DND-41 (cell line): Measurements from ENCODE around the gene S100A8.

Experiments used
- ATAC-seq: fragments of 200-7000 bp; cut with Tn5 transposase; 3 replicates; pipeline ENCODE4 v1.9.1; 2021; ENCODE audit warnings: low read depth; ENCODE audit not compliant: insufficient read depth
- DNase-seq: peaks from one replicate; pipeline ENCODE4 v3.0.0-alpha.2; 2020
- H2AFZ ChIP-seq: 2 replicates; pipeline ENCODE4 v1.6.0; 2012; ENCODE audit warnings: low read depth, low read length
- H3K27ac ChIP-seq: 2 replicates; pipeline ENCODE4 v1.5.1; 2012; ENCODE audit warnings: low read length, inconsistent platforms
- H3K27me3 ChIP-seq: fragments of 200-600 bp; sonication (generic); 2 replicates; pipeline ENCODE4 v1.6.0; 2012; ENCODE audit warnings: low read length, mild to moderate bottlenecking, inconsistent platforms; ENCODE audit not compliant: insufficient read depth, poor library complexity
- H3K36me3 ChIP-seq: 2 replicates; pipeline ENCODE4 v1.5.1; 2012; ENCODE audit warnings: low read length, inconsistent platforms; ENCODE audit not compliant: insufficient read depth
- H3K4me1 ChIP-seq: 2 replicates; pipeline ENCODE4 v1.5.1; 2012; ENCODE audit warnings: mild to moderate bottlenecking, low read length; ENCODE audit not compliant: insufficient read depth
- H3K4me2 ChIP-seq: 2 replicates; pipeline ENCODE4 v1.6.0; 2012; ENCODE audit warnings: mild to moderate bottlenecking, moderate library complexity, low read length, inconsistent platforms; ENCODE audit not compliant: insufficient read depth
- H3K4me3 ChIP-seq, 2 experiments: fragments of 200-600 bp in 1 of 2; shearing (Covaris generic) in 1 of 2; 2 replicates each; pipeline ENCODE4 v1.5.1; 2012 to 2016; ENCODE audit warnings: inconsistent platforms in 2 of 2, low read length in 2 of 2, mild to moderate bottlenecking in 2 of 2, low read depth in 1 of 2, moderate library complexity in 1 of 2
- H3K79me2 ChIP-seq: 2 replicates; pipeline ENCODE4 v1.6.0; 2012; ENCODE audit warnings: low read length, inconsistent platforms; ENCODE audit not compliant: insufficient read depth
- H3K9ac ChIP-seq: 2 replicates; pipeline ENCODE4 v1.6.0; 2012; ENCODE audit warnings: low read depth, mild to moderate bottlenecking, inconsistent platforms, low read length, moderate library complexity
- H3K9me3 ChIP-seq: 2 replicates; pipeline ENCODE4 v1.5.1; 2012; ENCODE audit warnings: low read length, moderate library complexity, mild to moderate bottlenecking, inconsistent platforms; ENCODE audit not compliant: insufficient read depth, severe bottlenecking
- H4K20me1 ChIP-seq: 2 replicates; pipeline ENCODE4 v1.6.0; 2012; ENCODE audit warnings: low read length; ENCODE audit not compliant: insufficient read depth
- EZH2 ChIP-seq: IDR thresholded peaks from 3 replicates; pipeline ENCODE4 v1.6.1; 2012; ENCODE audit warnings: borderline replicate concordance, low read depth, mild to moderate bottlenecking, moderate library complexity, low read length, inconsistent platforms; ENCODE audit not compliant: severe bottlenecking
- TF ChIP-seq, protein P1 (sequence below): IDR thresholded peaks from 2 replicates; pipeline ENCODE4 v1.5.1; 2012; ENCODE audit warnings: borderline replicate concordance, low read length, moderate library complexity, mild to moderate bottlenecking; ENCODE audit not compliant: poor library complexity, severe bottlenecking; ENCODE audit errors: extremely low read depth

The S100A8 gene

DNA sequence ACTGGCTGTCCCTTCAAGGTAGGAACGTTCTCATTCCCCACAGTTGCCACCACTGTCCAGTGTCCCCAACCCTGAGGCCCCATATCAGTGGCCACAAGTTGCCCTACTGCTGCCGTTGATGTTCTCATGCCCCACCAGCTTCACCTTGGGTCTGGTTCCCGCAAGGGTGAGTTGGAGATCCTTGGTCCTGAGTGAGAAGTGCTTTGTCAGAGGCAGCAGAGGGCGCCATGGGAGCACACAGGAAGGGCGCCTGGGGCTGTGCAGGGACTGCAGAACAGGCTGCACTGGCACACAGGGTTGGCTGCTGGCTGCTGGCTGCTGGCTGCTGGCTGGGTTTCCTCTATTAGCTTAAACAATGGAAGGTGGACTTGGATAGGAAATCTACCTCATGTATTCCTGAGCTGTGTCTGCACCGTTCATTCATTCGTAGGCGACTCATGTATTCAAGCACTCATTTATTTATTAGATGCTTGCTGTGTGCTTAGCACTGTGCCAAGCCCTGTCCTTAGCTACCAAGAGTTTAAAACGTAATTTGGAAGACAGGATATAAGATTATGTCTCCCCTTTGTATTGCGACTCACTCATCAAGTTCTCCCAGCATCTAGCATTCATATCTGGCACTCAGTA lies 35.3 kb downstream of the S100A8 start:
- H3K4me1 ChIP-seq: no peaks in the 10 kb centered on the region
- peaks cover 4% of the 10 kb centered on the region for H3K27me3 ChIP-seq
- no peak overlapping the region for H3K27ac ChIP-seq
- no peak overlapping the region for H3K9ac ChIP-seq
- no peaks in the 10 kb centered on the region for H4K20me1 ChIP-seq
- no peak for TF ChIP-seq EZH2
- TF ChIP-seq, protein P1, sequence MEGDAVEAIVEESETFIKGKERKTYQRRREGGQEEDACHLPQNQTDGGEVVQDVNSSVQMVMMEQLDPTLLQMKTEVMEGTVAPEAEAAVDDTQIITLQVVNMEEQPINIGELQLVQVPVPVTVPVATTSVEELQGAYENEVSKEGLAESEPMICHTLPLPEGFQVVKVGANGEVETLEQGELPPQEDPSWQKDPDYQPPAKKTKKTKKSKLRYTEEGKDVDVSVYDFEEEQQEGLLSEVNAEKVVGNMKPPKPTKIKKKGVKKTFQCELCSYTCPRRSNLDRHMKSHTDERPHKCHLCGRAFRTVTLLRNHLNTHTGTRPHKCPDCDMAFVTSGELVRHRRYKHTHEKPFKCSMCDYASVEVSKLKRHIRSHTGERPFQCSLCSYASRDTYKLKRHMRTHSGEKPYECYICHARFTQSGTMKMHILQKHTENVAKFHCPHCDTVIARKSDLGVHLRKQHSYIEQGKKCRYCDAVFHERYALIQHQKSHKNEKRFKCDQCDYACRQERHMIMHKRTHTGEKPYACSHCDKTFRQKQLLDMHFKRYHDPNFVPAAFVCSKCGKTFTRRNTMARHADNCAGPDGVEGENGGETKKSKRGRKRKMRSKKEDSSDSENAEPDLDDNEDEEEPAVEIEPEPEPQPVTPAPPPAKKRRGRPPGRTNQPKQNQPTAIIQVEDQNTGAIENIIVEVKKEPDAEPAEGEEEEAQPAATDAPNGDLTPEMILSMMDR: peak; percentile 73
- H3K79me2 ChIP-seq: no peaks in the 10 kb centered on the region
- no peak overlapping the region for H2AFZ ChIP-seq
- DNase-seq (peak; percentile 57), ATAC-seq (peak; percentile 88)
- no peaks in the 10 kb centered on the region for H3K36me3 ChIP-seq
- H3K9me3 ChIP-seq: no peaks in the 10 kb centered on the region
- no peak overlapping the region for H3K4me2 ChIP-seq
- H3K4me3 ChIP-seq: no peak overlapping the region

DNA sequence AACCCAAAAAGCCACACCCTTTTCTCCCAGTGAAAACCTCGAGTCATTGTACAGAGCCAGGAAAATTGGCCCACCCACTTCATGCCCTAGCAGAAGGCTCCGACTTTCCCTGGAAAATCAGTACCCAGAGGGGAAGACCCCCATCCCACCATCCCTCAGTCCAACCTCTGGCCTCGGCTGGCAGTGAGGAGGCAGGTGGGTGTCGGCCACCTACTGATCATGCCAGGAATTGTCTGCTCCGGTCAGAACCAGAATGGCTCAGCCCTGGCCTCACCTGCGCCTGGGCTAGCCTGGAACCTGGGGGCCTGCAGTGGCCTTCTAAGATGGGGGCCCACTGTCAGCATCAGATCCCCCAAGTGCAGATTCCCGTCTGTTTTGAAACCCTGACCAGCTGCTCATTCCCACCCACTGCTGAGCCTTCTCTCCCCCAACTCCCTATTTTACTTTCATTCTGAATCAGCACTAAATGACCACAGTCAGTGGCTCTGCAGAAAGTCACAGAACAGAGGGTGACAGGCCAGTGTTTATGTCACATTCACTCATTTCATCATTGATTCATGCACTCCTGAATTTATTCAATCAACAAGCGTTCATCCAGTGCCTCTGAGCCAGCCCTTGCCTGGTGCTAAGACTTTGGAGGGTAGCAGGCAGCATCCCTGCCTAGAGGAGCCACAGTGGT lies 36.2 kb downstream of the S100A8 start:
- no peak overlapping the region for H2AFZ ChIP-seq
- peaks cover 2% of the 10 kb centered on the region for H3K27me3 ChIP-seq
- no peak for ATAC-seq
- no peaks in the 10 kb centered on the region for H3K36me3 ChIP-seq
- no peaks in the 10 kb centered on the region for H4K20me1 ChIP-seq
- H3K27ac ChIP-seq: no peak overlapping the region
- no peaks in the 10 kb centered on the region for H3K4me1 ChIP-seq
- no peak for TF ChIP-seq EZH2
- TF ChIP-seq, protein P1: no peak
- no peak overlapping the region for H3K4me2 ChIP-seq
- no peak for DNase-seq
- H3K79me2 ChIP-seq: no peaks in the 10 kb centered on the region
- no peaks in the 10 kb centered on the region for H3K9me3 ChIP-seq
- H3K4me3 ChIP-seq: no peak overlapping the region
- no peak overlapping the region for H3K9ac ChIP-seq

DNA sequence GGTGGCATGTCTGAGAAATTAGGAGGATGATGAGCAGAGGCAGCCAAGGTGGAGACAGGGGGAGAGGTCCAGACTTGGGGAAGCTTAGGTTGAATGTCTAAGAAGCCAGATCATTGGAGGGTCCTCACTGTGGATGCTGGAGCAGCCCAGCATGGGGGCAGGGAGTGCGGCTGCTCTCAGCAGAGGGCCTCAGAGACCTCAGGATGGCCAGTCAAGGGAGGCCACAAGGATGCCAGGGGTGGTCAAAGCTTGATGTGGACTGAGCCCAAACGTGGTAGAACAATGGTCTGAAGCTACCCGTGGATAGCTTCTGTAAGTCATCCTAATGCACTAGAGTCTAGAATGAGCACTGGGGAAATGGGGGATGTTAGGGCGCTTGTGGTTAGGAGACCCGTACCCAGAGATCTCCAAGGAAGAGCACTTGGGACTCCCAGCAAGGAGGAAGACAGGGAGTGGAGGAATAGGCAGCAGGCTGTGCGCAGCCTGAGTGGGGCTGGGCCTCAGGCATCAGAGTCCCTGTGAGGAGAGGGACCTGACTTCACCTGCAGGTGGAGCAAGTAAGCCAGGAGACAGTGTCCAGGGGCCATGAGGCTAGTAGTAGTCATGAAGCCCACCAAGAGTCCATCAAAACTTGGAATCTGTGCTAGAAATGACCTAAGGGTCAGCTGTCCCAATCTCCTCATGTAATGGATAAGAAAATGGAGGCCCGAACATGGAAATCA lies 37.5 kb downstream of the S100A8 start:
- ATAC-seq: no peak; the same call in 2 of the 3 replicates
- H3K9ac ChIP-seq: no peak overlapping the region
- no peak overlapping the region for H3K4me2 ChIP-seq
- H3K27me3 ChIP-seq: peaks cover 2% of the 10 kb centered on the region
- no peaks in the 10 kb centered on the region for H3K36me3 ChIP-seq
- H3K4me1 ChIP-seq: no peaks in the 10 kb centered on the region
- no peaks in the 10 kb centered on the region for H3K9me3 ChIP-seq
- no peaks in the 10 kb centered on the region for H4K20me1 ChIP-seq
- DNase-seq: no peak
- no peak overlapping the region for H3K4me3 ChIP-seq
- no peaks in the 10 kb centered on the region for H3K79me2 ChIP-seq
- H3K27ac ChIP-seq: no peak overlapping the region
- no peak overlapping the region for H2AFZ ChIP-seq
- TF ChIP-seq, protein P1: peak; percentile 49
- no peak for TF ChIP-seq EZH2
